MG63 (cell line): ENCODE data around the gene FOXK2. TPM values are rescaled to one million over a fixed set of nuclear protein-coding genes. Genes with fewer than 3 reads are reported as not detected.
"Not testable (repeated sequence)": the region's sequence is repeated elsewhere in the genome, so short reads cannot be mapped to it uniquely, and the experiment has no call there.

Experiments used
- DNase-seq: peaks from one replicate; pipeline ENCODE4 v3.0.0-alpha.2; 2020
- H3K27me3 ChIP-seq: fragments of 250-450 bp; sonication (Bioruptor Pico); 2 replicates; pipeline ENCODE4 v1.5.1; 2020; ENCODE audit warnings: mild to moderate bottlenecking, moderate library complexity
- H3K36me3 ChIP-seq: fragments of 250-450 bp; sonication (Bioruptor Pico); 2 replicates; pipeline ENCODE4 v1.5.1; 2020; ENCODE audit warnings: mild to moderate bottlenecking, moderate library complexity
- H3K4me3 ChIP-seq: fragments of 250-450 bp; sonication (Bioruptor Pico); 2 replicates; pipeline ENCODE4 v1.5.1; 2020; ENCODE audit warnings: mild to moderate bottlenecking, moderate library complexity
- H3K9me3 ChIP-seq: fragments of 250-450 bp; sonication (Bioruptor Pico); 2 replicates; pipeline ENCODE4 v1.5.1; 2020; ENCODE audit warnings: mild to moderate bottlenecking, moderate library complexity
- total RNA-seq: library from RNA; depleted of rRNA; stranded (reverse); fragments of >200 nt; shearing (Covaris generic); gene quantifications from 2 replicates; pipeline ENCODE4 v1.2.3, GENCODE V29; 2014; ENCODE audit warnings: low replicate concordance

The FOXK2 gene
- total RNA-seq, 1 experiment from 2014 or later, result 48.5 TPM

DNA sequence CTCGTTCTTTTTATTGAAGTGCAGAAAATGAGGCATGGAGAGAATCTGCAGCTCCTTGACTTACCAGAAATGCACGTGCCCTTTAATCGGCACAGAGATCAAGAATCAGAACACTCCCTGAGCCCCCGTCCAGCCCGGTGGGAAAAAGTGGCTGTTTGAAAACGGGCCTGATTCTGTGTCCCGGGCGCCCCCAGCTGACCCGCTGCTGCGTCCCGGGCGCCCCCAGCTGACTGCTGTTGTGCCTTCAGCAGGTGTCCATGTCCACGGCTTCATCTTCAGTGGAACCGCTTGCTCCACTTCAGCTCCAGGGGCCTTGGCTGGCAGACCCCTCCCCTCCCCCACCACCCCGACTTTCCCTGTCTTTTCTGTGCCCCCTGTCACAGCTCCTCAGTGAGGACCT, 47.8 kb downstream of the FOXK2 start:
- Histone ChIP-seq H3K4me3 (no peak overlapping the region), H3K36me3 (peaks cover 59% of the 10 kb centered on the region), H3K9me3 (no peaks in the 10 kb centered on the region), H3K27me3 (no peaks in the 10 kb centered on the region)
- no peak for DNase-seq

GRCh38 chr17:82568997-82569393, 49.5 kb downstream of the FOXK2 start:
- Histone ChIP-seq H3K9me3 (no peaks in the 10 kb centered on the region), H3K36me3 (peaks cover 73% of the 10 kb centered on the region), H3K27me3 (no peaks in the 10 kb centered on the region), H3K4me3 (no peak overlapping the region)
- DNase-seq, result no peak

- H3K36me3 ChIP-seq, result peaks cover 73% of the 10 kb centered on the region
- H3K9me3 ChIP-seq, result no peaks in the 10 kb centered on the region
- H3K4me3 ChIP-seq, result no peak overlapping the region
- no peaks in the 10 kb centered on the region for H3K27me3 ChIP-seq
- DNase-seq, result no peak
Measured at GRCh38 chr17:82569621-82570020, 50.1 kb downstream of the FOXK2 start.

GRCh38 chr17:82570277-82570676, 50.7 kb downstream of the FOXK2 start:
- no peak overlapping the region for H3K4me3 ChIP-seq
- H3K9me3 ChIP-seq, result no peaks in the 10 kb centered on the region
- peaks cover 70% of the 10 kb centered on the region for H3K36me3 ChIP-seq
- DNase-seq, result no peak
- no peaks in the 10 kb centered on the region for H3K27me3 ChIP-seq

- Histone ChIP-seq H3K9me3 (no peaks in the 10 kb centered on the region), H3K27me3 (no peaks in the 10 kb centered on the region), H3K4me3 (no peak overlapping the region), H3K36me3 (peaks cover 67% of the 10 kb centered on the region)
- no peak for DNase-seq
Measured at GRCh38 chr17:82571855-82572254, 52.3 kb downstream of the FOXK2 start.

GRCh38 chr17:82574041-82574440, 54.5 kb downstream of the FOXK2 start:
- Histone ChIP-seq H3K36me3 (peaks cover 65% of the 10 kb centered on the region), H3K4me3 (no peak overlapping the region), H3K27me3 (no peaks in the 10 kb centered on the region), H3K9me3 (no peaks in the 10 kb centered on the region)
- no peak for DNase-seq

GRCh38 chr17:82575581-82576221, 56.2 kb downstream of the FOXK2 start:
- H3K4me3 ChIP-seq, DNase-seq, H3K9me3 ChIP-seq, H3K27me3 ChIP-seq: not testable (repeated sequence)
- peaks cover 60% of the 10 kb centered on the region for H3K36me3 ChIP-seq

GRCh38 chr17:82577300-82577699, 57.8 kb downstream of the FOXK2 start:
- Histone ChIP-seq H3K27me3 (no peaks in the 10 kb centered on the region), H3K4me3 (no peak overlapping the region), H3K36me3 (peaks cover 48% of the 10 kb centered on the region), H3K9me3 (no peaks in the 10 kb centered on the region)
- no peak for DNase-seq

DNA sequence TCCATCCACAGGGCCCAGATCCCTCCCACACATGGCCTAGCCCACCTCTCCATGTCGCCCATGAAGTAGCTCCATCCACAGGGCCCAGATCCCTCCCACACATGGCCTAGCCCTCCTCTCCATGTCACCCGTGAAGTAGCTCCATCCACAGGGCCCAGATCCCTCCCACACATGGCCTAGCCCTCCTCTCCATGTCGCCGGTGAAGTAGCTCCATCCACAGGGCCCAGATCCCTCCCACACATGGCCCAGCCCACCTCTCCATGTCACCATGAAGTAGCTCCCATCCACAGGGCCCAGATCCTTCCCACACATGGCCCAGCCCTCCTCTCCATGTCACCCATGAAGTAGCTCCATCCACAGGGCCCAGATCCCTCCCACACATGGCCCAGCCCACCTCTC, 60.4 kb downstream of the FOXK2 start:
- H3K9me3 ChIP-seq, H3K4me3 ChIP-seq, H3K27me3 ChIP-seq, DNase-seq: not testable (repeated sequence)
- H3K36me3 ChIP-seq, result peaks cover 52% of the 10 kb centered on the region

- Histone ChIP-seq H3K27me3 (no peaks in the 10 kb centered on the region), H3K9me3 (no peaks in the 10 kb centered on the region), H3K36me3 (peaks cover 48% of the 10 kb centered on the region), H3K4me3 (no peak overlapping the region)
- no peak for DNase-seq
Measured at GRCh38 chr17:82582213-82582612, 62.7 kb downstream of the FOXK2 start.

DNA sequence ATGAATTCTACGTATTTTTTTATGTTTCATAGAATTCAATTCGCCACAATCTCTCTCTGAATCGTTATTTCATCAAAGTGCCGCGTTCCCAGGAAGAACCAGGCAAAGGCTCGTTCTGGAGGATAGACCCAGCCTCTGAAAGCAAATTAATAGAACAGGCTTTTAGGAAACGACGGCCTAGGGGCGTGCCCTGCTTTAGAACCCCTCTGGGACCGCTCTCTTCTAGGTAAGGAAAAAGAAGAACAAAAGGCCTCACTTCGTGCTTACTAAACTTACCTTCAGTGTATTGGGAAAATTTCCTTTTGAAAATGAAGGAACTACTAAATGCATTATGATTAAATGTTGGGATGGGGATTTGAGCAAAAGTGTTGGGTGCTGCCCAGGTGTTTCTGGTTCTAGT, 63.2 kb downstream of the FOXK2 start:
- no peaks in the 10 kb centered on the region for H3K27me3 ChIP-seq
- H3K9me3 ChIP-seq, result no peaks in the 10 kb centered on the region
- no peak for DNase-seq
- no peak overlapping the region for H3K4me3 ChIP-seq
- peaks cover 47% of the 10 kb centered on the region for H3K36me3 ChIP-seq

DNA sequence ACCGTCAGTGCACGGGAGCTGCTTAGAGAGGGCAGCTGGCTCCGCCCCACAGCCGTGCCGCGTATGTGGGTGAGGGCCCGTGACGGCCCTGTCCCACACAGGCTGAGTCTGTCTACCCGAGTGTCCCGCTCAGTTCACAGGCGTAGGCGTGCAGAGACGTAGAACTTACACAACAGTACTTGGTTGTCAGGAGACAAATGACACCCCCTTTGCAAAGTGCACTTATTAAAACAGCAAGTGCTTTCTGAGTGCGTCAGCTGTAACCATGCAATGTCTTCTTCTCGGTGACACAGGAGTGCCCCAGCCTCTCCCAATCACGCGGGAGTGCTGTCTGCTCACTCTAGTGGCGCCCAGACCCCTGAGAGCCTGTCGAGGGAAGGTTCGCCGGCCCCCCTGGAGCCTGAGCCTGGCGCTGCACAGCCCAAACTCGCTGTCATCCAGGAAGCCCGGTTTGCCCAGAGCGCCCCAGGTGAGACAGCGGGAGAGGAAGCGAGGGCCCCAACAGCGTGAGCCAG, 64.2 kb downstream of the FOXK2 start:
- Histone ChIP-seq H3K9me3 (no peaks in the 10 kb centered on the region), H3K4me3 (no peak overlapping the region), H3K27me3 (no peaks in the 10 kb centered on the region), H3K36me3 (peaks cover 51% of the 10 kb centered on the region)
- DNase-seq, result no peak

- not testable (repeated sequence) for H3K27me3 ChIP-seq, H3K9me3 ChIP-seq, H3K4me3 ChIP-seq, DNase-seq
- H3K36me3 ChIP-seq, result peaks cover 51% of the 10 kb centered on the region
Measured at GRCh38 chr17:82585935-82586575, 66.5 kb downstream of the FOXK2 start.

DNA sequence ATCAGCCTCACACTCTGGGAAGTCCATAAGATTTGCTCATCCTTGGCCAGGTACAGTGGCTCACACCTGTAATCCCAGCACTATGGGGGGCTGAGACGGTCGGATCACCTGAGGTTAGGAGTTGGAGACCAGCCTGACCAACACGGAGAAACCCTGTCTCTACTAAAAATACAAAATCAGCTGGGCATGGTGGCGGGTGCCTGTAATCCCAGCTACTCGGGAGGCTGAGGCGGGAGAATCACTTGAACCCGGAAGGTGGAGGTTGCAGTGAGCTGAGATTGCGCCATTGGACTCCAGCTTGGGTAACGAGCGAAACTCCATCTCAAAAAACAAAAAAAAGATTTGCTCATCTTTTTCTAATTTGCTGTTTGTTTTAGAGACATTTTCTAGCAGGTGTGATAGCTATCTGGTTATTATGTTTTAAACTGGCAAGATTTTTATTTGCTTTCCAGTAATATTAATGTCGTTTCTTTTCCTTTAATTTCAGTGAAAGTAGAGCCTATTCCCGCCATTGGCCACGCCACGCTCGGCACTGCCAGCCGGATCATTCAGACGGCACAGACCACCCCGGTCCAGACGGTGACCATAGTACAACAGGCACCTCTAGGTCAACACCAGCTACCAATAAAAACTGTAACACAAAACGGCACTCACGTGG, 67.2 kb downstream of the FOXK2 start:
- Histone ChIP-seq H3K36me3 (peaks cover 56% of the 10 kb centered on the region), H3K27me3 (no peaks in the 10 kb centered on the region), H3K9me3 (no peaks in the 10 kb centered on the region), H3K4me3 (no peak overlapping the region)
- DNase-seq, result no peak

DNA sequence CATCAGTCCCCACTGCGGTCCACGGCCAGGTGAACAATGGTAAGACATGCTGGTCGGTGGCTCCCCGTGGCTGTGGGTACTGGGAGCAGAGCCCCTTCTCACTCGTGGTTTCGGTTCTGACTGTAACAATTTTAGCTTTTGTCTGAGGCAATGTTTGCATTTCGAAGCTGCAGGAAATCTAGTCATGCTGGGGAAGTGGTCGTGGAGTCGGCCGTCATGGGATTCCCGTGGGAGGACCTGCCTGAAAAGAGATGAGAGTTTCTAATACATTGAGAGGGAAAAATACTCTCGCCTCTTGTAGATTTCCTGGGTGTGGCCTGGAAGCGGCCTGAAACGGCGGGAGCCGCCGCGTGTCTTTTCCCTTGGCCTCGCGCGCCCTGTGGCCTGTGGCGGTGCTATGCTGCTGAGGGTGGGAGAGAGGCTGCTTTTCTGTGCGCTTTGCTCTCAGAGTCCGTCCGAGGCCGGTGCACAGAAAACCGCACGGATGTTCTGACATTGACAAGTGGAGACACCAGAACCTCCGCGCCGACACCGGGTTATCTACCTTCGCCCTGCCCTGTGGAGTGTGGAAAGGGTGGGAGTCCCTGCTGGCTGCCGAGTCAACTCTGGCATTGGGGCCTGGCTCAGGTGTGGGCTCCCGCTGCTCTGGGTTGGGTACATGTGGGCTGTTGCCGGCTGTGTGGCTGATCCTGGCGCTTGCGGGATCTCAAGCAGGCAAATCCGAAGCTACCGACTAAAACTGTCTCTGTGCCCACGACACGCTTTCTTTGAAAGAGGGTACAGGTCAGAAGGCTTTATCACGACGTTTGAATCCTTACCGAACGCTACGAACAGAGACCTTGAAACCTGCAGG, 67.9 kb downstream of the FOXK2 start:
- no peak overlapping the region for H3K4me3 ChIP-seq
- no peaks in the 10 kb centered on the region for H3K27me3 ChIP-seq
- no peak for DNase-seq
- H3K9me3 ChIP-seq, result no peaks in the 10 kb centered on the region
- H3K36me3 ChIP-seq, result peaks cover 60% of the 10 kb centered on the region

DNA sequence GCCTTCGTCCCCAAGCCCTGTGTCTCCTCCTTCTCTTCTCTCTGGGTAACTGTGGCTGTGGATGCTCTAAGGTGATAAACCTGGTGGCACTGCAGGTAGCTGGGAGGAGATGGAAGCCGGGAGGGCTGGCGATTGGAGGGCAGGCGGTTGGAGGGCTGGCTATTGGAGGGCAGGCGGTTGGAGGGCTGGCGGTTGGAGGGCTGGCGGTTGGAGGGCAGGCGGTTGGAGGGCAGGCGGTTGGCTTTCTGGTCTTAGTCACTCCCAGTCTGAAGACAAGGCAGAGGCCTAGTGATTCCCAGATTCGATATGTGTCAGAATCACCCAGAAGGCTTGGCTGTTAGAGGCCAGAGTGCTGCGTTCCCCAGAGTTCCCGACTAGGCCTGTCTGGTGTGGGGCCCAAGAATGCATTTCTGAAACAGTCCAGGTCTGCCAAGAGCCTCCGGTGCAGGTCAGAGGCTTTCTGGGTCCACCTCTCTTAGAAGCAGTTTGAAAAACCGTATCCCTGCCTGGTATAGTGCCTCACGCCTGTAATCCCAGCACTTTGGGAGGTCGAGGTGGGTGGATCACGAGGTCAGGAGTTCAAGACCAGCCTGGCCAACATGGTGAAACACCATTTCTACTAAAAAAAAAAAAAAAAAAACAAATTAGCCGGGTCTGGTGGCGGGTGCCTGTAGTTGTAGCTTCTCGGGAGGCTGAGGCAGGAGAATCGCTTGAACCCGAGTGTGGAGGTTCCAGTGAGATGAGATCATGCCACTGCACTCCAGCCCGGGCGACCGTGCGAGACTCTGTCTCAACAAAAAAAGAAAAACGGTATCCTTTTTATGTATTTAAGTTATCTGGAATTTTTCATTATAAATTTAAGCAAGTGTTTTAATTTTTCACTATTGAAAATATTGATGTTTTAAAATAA, 69.0 kb downstream of the FOXK2 start:
- no peak for DNase-seq
- H3K4me3 ChIP-seq, result no peak overlapping the region
- no peaks in the 10 kb centered on the region for H3K9me3 ChIP-seq
- no peaks in the 10 kb centered on the region for H3K27me3 ChIP-seq
- H3K36me3 ChIP-seq, result peaks cover 56% of the 10 kb centered on the region
